ENCODE results near the gene STRADB.
A peak's percentile ranks its signal among the peaks of the same experiment; 100 is the strongest.
"Not testable (repeated sequence)": the region's sequence is repeated elsewhere in the genome, so short reads cannot be mapped to it uniquely, and the experiment has no call there.

Gene STRADB

DNA sequence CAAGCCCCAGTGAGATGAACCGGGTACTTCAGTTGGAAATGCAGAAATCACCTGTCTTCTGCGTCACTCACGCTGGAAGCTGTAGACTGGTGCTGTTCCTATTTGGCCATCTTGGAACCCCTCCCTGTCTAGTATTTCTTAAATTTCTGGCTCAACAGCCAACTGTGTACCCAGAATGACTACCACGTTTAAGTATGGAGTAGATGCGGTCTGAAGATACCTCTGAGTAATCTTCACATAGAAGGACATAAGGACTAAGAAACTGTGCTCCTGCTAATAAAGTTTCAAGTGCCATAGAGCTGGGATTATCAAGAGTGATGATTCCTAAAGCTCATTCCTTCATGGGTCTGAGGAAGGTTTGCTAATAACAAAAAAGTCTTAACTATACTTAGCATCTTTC is 20.7 kb upstream of the STRADB start:
- DNase-seq: no peak

DNA sequence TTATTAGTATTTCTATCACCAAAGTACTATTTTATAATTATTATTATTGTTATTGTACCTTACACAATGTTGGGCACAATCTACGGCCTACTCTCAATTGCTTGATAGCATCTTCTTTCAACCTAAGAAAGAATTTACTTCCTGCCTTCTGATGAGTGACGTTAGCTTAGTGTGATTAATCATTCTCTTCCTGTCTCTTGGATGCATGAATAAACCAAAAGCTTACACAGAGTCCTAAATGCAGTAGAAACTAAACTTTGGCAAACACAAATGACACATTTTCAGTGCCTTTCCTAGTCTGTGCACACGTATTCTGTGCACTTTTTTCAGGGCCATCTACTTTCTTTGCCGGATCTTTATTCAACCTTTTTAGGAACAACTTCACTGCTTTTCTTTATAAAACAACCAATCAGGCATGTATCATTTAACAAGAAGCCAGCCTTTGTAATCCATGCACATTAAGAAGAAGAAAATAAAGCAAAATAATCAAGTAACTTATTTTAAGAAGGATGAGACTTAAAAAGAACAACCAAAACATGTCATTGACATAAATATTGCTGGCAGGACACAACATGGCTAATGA is 19.4 kb upstream of the STRADB start:
- DNase-seq: peak; percentile 79

DNA sequence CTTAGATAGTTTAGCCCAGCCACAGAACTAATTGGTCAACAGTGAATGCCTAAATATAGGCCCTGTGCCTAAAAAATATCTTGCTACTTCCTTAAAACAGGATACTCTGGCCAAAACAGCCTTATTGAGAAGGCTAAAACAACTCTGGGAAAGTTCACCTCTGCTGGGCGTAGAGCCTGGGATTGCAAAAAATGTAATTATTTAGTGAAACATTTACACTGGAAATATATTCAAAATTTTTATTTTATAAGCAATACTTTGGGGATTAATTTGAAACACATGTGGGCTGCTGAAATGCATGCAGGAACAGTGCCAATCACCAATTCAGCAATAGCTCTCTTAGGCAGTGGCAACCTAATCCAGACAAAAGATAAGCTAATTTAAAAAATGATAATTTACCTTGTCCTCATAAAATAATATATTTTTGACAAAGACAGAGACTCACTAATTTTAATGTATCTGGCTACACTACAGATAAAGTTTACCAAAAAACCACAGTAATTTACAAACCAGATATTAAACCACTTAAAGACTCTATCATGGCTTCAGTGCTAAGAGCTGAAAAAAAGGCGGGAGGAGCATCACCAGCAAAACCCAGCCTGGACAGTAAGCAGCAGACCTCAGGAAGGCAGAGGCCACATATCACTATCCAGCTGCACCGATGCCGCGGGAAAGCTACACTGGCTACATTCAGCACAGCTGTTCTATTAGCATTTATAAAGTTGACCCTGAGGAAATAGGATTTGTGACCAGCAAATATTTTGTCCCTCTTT is 18.7 kb upstream of the STRADB start:
- peak; percentile 52 for DNase-seq

DNA sequence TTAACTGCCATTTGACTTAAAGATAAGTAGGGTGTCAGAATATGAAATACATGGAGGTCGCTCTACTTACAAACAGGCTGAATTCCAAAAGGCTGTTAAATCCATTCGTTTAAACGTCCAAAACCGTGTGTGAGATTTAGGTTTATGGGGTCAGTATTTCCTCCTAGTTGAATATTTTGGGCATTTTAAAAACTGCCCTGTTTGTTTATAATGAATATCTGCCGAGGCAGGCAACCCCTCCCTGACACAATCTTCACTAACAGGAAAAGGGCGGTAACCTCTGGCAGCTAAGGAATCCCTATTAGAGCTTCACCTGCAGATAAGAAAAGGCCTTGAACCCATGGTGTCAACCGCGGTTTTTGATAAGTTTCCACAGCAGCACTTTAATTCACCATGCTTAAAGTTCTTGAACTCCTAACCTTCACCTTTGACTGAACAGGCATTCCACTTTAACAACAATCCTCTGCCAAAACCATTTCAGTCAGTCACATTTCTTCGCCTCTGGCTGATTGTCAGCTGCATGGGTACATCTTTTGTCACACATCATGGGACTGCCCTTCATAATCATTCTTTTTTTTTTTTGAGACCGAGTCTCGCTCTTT is 18.0 kb upstream of the STRADB start:
- DNase-seq: no peak

DNA sequence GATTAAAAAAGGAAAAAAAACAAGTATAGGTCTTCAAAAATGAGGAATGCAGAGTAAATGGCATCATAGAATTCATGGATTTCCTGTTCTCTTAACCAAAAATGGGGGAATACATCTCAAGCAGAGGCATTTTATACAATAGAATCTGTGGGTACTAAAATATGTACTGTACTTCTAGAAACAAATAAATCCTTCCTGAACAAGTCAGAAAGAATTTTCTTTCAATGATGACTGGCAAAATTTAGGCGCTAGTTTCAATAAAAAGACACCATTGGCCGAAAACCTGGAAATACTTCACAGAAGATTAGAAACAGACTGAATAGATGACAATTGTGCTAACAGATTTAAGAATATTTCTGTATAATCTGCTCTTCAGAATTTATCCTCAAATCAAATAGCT is 15.4 kb upstream of the STRADB start:
- DNase-seq: no peak

DNA sequence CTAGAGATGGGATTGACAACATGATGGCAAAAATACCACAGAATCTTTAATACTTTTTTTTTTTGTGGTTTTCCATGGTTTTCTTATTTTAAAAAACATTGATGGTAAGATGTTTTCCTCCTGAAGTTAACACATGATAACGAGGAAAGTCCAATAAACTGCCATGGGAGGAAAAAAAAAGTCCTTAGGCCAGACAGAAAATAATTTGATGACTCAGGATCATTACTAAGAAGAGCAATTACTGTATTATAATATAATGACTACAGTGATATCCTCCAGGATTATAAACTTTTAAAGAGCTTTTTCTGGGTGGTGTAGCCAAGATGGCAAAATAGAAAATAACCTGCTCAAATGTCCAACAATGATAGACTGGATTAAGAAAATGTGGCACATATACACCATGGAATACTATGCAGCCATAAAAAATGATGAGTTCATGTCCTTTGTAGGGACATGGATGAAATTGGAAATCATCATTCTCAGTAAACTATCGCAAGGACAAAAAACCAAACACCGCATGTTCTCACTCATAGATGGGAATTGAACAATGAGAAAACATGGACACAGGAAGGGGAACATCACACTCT is 12.1 kb upstream of the STRADB start:
- DNase-seq: not testable (repeated sequence)

DNA sequence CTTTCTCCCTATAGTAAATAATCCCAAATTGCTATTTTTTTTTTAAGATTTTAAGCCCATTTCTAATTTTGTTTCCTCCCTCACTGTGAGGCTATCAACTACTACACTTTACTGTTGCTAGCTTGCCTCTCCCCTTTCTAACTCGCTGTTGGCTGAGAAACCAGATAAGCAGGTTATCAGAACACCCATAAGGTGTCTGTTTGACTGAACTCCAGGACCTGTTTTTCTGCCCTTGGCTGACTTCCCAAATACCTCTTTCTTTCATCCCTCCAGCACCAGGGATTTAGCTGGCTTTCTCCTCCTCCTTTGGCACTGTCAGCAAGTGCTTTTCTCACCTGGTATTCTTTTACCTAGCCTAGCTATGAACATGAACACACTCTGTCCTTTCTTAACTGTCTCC is 11.4 kb upstream of the STRADB start:
- DNase-seq: no peak

DNA sequence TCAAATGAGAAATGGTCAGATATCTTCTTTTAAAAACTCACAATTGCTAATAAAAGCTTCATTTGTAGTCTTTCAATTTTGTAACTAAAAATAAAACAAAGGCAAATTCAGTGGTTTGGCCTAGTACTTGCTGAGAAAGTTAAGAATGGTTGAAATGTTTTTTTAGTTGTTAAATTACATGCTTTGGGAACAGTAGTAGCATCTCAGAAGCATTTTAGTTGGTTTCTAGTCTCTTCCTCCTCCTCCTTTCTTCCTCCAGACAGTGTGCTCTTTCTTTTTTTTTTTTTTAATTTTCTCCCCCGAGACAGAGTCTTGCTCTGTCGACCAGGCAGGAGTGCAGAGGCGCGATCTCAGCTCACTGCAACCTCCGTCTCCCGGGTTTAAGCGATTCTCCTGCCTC is 10.1 kb upstream of the STRADB start:
- no peak for DNase-seq

DNA sequence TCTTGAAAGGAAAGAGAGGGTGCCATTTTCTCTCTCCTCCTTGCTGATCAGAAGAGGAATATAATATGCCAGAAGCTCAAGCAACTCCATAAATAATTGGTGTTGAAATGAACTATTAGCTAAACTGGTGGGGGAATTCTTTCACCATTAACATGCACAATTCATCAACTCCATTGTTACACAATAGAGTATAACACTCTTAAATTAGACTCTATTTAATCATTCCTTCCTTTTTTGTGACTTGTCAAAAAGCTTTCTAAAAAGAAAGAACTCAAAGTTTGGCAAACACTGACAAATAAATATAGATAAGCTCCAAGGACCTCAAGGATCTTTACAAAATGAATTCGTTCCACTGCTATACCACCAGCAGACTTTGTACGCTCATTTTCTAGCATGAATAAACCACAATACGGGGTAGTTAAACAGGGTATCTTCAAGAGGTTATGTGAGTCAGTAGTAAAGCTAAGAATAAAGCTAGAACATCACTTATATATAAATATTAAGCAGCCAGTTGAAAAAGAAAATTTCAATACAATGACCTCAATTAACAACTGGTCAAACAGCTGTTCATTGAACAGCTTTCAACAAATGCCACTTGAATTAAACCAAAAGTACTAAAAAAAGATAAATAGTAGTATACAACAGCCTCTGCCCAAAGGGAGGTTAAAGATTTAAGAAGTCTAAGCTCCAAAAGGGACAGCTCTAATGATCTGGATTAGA is 6.6 kb upstream of the STRADB start:
- no peak for DNase-seq

DNA sequence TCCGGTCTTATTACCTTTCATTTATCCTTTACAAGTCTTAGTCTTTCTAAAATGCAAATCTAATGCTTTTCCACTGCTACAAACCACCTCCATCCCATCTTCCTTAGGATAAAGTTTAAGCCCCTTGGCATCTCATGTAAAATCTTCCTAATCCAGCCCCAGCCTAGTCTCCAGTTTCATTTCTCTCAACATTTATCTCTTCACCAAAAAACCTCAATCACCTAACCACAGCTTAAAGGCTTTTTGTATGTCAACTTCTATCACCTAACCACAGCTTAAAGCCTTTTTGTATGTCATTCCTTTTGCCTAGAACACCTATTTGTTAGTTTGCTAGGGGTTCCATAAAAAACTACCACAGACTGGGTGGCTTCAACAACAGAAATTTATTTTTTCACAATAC is 4.5 kb upstream of the STRADB start:
- DNase-seq: no peak

DNA sequence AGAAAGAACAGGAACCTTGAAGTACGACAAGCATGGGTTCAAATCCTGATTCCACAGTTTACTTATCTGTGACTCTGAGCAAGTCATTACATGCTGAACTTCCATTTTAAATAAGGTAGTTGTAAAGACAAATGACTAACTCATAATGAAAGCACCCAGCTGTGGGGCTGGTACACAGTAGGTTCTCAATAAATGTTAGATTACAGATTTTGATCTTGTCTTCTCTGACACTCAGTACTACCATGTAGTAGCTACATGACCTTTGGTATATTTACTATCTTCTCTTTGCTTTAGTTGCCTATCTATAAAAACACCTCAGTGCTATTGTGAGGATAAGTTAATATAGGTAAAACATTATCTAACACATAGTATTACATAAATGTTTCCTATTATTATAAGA is 3.5 kb upstream of the STRADB start:
- no peak for DNase-seq

DNA sequence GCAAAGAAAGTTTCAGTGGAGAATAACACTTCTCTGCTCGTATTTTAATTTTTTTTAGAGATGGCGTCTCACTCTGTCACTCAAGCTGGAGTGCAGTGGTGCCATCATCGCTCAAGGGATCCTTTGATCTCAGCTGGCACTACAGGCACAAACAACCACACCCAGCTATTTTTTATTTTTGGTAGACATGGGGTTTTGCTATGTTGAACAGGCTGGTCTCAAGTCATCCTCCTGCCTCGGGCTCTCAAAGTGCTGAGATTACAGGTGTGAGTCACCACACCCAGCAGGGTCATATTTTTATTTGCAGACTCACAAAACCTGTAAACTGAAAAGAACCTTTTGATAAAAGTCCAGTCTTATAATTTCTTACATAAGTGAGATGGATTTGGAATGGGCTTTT is 2.8 kb upstream of the STRADB start:
- no peak for DNase-seq

DNA sequence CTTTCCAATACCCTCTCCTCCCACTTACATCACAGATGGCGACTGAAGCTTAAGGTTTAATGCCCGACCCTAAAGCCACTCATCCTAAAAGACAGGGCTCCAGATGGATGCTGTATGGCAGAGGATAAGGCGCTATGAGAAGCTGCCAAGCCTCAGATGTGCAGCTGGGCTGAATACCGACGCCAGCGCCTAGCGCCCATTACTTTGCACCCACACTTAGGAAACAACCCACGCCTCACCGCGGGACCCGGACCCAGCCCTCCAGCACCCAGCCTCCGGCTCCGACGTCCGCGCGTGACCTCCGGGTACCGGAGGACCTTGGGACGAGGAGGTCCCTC is 617 bp upstream of the STRADB start:
- no peak for DNase-seq

DNA sequence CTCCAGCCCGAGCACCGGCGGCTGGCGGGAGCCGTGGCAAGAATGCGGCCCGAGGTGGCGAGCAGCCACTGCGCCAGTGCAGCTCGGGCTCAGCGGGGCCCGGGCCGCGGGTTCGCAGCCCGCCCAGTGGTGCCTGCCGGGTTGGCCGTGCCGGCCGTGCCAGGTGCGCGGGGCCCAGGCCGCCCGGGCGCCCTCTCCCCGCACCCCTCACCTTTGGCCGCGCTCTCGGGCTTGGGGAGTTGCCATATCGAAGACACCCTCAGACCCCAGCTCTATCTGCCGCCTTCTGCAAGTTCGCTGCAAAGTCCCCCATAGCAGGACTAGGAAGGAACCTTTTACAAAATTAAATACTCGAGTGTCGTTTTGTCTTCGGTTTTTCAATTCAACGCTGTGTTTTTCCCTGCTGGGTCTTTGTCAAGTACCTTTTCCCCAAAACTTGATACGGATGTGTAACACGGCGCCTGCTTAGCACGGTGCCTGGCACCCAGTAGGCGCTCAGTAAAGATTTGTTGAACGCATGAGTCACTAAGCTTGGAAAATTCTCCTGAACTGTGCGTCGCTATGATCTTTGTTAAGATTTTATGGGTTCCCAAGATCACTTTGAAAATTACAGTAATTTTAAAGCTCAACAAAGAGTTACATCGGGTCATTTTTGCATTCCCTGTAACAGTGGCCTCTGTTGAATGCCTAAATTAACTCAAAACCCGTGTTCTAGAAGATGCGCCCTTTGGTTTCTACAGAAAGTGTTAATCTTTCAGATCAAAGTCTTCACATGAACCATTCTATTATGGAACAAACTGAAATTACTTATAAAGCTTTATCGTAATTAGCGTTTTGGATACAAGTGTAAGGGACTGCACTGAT is 750 bp downstream of the STRADB start:
- peak; percentile 36 for DNase-seq

DNA sequence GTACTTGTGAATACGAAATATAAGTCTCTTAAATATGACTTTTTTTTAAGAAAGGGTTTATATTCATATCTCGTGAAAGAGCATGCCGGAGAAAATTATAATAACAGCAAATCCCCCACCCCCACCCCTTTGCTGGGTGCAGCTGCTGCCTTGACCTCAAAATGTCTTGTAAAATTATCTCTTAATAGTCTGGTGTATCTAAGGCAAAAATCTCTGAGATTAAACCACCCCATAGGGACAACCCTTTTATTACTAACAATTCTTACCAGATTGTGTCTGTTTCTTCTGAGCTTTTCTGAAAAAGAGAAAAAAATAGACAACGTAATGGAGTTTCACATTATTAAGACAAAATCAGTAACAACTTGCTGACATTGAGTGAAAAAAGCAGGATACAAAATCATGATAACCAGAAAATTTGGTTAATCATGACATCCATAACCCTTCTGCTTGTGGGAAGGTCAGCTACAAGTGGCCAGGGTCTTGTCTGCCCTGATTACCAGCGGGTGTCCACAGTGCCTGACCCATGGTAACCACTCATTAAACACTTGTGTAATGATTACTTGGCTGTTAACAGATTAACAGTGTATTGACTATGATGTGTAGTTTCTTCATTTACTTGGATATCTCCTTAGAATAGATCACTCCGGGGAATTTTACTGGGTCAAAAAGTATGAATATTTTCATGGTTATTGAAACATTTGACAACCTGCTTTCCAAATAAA is 1.5 kb downstream of the STRADB start:
- no peak for DNase-seq

DNA sequence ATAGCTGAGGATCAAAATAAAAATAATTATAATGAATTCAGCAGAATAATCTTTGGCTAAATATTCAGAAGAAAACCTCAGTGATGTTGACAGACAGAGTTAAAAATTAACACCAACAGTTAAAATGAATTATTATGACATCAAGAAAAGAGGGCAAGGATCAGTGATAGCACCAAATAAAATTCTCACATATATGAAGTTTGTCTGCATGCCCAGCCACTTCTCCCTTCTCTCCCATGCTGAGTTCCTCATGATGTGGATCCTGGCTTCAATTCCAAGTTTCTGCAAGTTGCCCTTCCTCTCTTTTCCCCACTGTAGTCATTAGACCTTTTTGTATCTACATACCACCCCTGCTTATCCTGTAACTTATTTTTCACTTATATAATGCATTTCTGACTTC is 6.8 kb downstream of the STRADB start:
- DNase-seq: no peak

DNA sequence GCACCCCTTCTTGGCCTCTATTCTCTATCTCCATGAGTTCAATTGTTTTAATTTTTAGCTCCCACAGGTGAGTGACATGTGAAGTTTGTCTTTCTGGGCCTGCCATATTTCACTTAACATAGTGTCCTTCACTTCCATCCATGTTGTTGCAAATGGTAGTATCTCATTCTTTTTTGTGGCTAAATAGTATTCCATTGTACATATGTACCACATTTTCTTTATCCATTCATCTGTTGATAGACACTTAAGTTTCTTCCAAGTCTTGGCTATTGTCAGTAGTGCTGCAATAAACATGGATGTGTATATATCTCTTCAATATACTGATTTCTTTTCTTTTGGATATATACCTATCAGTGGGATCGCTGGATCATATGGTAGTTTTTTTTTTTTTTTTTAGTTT is 9.0 kb downstream of the STRADB start:
- DNase-seq: no peak

DNA sequence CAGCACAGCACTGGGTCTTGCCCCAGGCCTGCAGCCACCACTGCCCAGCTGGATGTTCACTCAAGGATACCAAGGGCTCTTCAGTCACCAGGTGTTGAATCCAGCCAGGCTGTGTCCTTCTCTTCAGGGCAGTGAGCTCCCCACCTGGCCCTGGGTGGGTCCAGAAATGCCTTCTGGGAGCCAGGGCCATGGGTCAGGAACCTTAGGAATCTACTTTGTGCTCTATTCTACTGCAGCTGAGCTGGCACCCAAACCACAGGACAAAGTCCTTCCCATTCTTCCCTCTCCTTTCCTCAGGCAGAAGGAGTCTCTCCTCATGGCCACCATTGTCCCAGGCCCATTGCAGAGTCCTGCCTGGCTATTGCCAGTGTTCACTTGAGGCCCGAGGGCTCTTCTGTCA is 13.0 kb downstream of the STRADB start:
- no peak for DNase-seq

DNA sequence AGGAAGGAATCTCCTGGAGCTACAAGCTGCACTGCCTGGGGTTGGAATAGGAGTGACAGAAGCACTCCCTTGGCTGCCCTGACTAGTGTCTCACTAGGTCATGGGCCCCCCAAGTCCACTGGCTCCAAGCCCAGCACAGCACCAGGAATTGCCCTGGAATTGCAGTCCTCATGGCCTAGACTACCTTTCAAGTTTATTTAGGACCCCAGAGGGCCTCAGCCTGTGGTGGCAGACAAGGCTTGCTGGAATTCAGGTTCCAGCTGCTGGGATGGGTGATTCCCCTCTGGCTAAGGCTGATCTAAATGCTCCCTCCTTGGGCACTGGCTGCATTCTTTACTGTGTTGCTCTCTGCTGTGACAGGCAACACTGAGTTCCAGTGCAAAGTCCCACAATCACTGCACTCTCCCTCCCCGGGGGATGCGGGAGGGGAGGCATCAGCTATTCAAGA is 14.0 kb downstream of the STRADB start:
- DNase-seq: peak; percentile 49

DNA sequence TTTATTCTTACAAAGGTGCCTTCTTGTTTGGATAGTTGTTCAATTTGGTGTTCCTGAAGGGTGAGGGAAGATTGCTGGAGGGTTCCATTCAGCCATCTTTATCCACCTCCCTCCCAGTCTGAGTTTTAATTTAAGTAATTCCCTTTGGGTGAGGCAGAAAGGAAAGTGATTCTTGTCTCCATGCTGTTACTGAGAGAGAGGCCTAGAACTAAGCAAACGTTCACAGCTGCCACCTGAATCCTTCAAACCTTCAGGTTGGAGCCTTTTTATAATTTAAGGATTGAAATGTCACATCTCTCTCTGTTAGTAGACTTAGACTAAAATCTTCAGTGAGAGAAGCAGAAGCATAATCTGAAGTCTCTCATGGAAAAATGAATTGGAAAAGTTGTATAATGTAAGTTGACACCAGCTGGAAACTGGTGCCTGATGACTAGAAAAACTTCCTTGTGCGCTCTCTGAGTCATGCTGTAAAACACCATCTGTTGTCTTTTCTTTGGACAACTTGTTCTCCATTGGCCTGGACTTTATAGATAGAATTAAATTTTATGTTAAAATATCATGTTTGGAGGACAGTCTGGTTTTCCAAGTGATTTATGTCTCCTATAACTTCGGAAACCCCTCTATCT is 14.6 kb downstream of the STRADB start:
- DNase-seq: peak; percentile 75

DNA sequence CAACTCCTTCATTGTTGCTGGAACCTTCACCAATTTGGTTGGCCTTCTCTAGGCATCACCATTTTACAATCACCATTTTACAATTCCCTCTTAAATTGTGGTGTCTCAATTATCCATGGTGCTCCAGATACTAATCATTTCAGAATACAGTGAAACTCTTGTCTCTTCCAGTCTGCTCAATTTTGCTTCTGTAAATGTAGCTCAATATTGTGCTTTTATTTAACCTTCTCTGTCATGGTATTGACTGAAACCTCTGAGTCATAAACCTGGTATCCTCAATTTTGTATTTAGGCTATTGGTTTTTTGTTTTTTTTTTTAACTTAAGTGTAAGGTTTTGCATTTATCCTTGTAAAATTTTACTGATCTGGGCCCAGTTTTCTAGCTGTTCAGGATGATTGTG is 16.1 kb downstream of the STRADB start:
- DNase-seq: peak; percentile 27

All from EL (cell line).